ENCODE results near the gene CES4A. TPM values are rescaled to one million over a fixed set of nuclear protein-coding genes. Genes with fewer than 3 reads are reported as not detected.

CES4A gene
- 0.49 and 1.7 TPM in 2 replicates for total RNA-seq

GRCh38 chr16:66988197-66988788 is at the start of gene CES4A:
Gene CES4A, plus strand, starts transcription at chr16:66988589. Its CDS starts 184 bp downstream, at chr16:66988773.

GRCh38 chr16:66961065-66961744 is 27.2 kb upstream of the CES4A start, which contains the start of gene CES3:
Gene CES3, plus strand, starts transcription at chr16:66961266. Its CDS starts 42 bp downstream, at chr16:66961308.

GRCh38 chr16:67028696-67029253 is 40.4 kb downstream of the CES4A start, which contains the start of gene CBFB:
Gene CBFB, plus strand, starts transcription at chr16:67029149. Its CDS starts 259 bp downstream, at chr16:67029408.

Other genes starting within 250 kb of the CES4A start
- gene DYNC1LI2, start 237.0 kb upstream of the CES4A start, total RNA-seq = 97.0 and 170 TPM in 2 replicates
- gene TERB1, start 187.0 kb upstream of the CES4A start, total RNA-seq = 0.06 and 0.16 TPM in 2 replicates
- 46.6 and 47.7 TPM in 2 replicates for gene NAE1, start 157.6 kb upstream of the CES4A start, total RNA-seq
- not detected in 2 replicates for gene CA7, start 144.2 kb upstream of the CES4A start, total RNA-seq
- 2.6 and 10.6 TPM in 2 replicates for gene PDP2, start 108.1 kb upstream of the CES4A start, total RNA-seq
- not detected in 2 replicates for gene CDH16, start 69.7 kb upstream of the CES4A start, total RNA-seq
- 1.1 and 2.1 TPM in 2 replicates for gene RRAD, start 63.1 kb upstream of the CES4A start, total RNA-seq
- 131 and 136 TPM in 2 replicates for gene CIAO2B, start 54.2 kb upstream of the CES4A start, total RNA-seq
- 14.2 and 17.7 TPM in 2 replicates for gene CES2, start 53.1 kb upstream of the CES4A start, total RNA-seq
- not detected in 2 replicates for gene CES3, start 27.3 kb upstream of the CES4A start, total RNA-seq
- gene CBFB, start 40.6 kb downstream of the CES4A start, total RNA-seq = 70.4 and 113 TPM in 2 replicates
- gene PHAF1, start 121.4 kb downstream of the CES4A start, total RNA-seq = 7.9 and 22.1 TPM in 2 replicates
- gene B3GNT9, start 162.4 kb downstream of the CES4A start, total RNA-seq = 1.3 and 4.0 TPM in 2 replicates
- gene TRADD, start 171.3 kb downstream of the CES4A start, total RNA-seq = 12.3 and 15.6 TPM in 2 replicates
- gene FBXL8, start 171.4 kb downstream of the CES4A start, total RNA-seq = 4.6 and 5.0 TPM in 2 replicates
- gene HSF4, start 176.2 kb downstream of the CES4A start, total RNA-seq = 1.9 and 4.0 TPM in 2 replicates
- 6.8 and 13.5 TPM in 2 replicates for gene NOL3, start 181.9 kb downstream of the CES4A start, total RNA-seq
- gene MATCAP1, start 195.4 kb downstream of the CES4A start, total RNA-seq = 7.8 and 18.3 TPM in 2 replicates
- gene EXOC3L1, start 201.5 kb downstream of the CES4A start, total RNA-seq = 12.8 and 28.3 TPM in 2 replicates
- 45.2 and 81.6 TPM in 2 replicates for gene E2F4, start 203.6 kb downstream of the CES4A start, total RNA-seq
- gene ELMO3, start 210.5 kb downstream of the CES4A start, total RNA-seq = 1.3 and 1.4 TPM in 2 replicates
- 20.3 and 21.5 TPM in 2 replicates for gene TMEM208, start 238.5 kb downstream of the CES4A start, total RNA-seq